ENCODE results near the gene DISC1.
"Not testable (repeated sequence)": the region's sequence is repeated elsewhere in the genome, so short reads cannot be mapped to it uniquely, and the experiment has no call there.

The DISC1 gene

GRCh38 chr1:231735941-231736340, 109.4 kb downstream of the DISC1 start:
- no peak for DNase-seq

GRCh38 chr1:231736464-231736863, 109.9 kb downstream of the DISC1 start:
- DNase-seq: no peak

GRCh38 chr1:231738554-231738953, 112.0 kb downstream of the DISC1 start:
- DNase-seq: no peak

- DNase-seq: no peak
These were observed 117.4 kb downstream of the DISC1 start for GRCh38 chr1:231743966-231744365.

GRCh38 chr1:231748760-231749415, 122.3 kb downstream of the DISC1 start:
- no peak for DNase-seq

GRCh38 chr1:231750296-231750695, 123.7 kb downstream of the DISC1 start:
- no peak for DNase-seq

- no peak for DNase-seq
These were observed 124.3 kb downstream of the DISC1 start for GRCh38 chr1:231750818-231751362.

GRCh38 chr1:231751415-231751814, 124.8 kb downstream of the DISC1 start:
- DNase-seq: no peak

GRCh38 chr1:231753313-231753712, 126.7 kb downstream of the DISC1 start:
- no peak for DNase-seq

- peak; percentile 75 to 86 for DNase-seq
These were observed 130.5 kb downstream of the DISC1 start for GRCh38 chr1:231757101-231757404.

- no peak for DNase-seq
These were observed 131.2 kb downstream of the DISC1 start for GRCh38 chr1:231757759-231758158.

- no peak for DNase-seq
These were observed 134.7 kb downstream of the DISC1 start for GRCh38 chr1:231761252-231761651.

GRCh38 chr1:231761747-231762541, 135.4 kb downstream of the DISC1 start:
- DNase-seq: no peak

- peak in 1 of 2 experiments; percentile 4 for DNase-seq
These were observed 136.9 kb downstream of the DISC1 start for GRCh38 chr1:231763456-231763855.

- not testable (repeated sequence) for DNase-seq
These were observed 139.2 kb downstream of the DISC1 start for GRCh38 chr1:231765825-231766224.

GRCh38 chr1:231767471-231767870, 140.9 kb downstream of the DISC1 start:
- DNase-seq: no peak

GRCh38 chr1:231768416-231768815, 141.8 kb downstream of the DISC1 start:
- DNase-seq: no peak

- DNase-seq: no peak
These were observed 144.1 kb downstream of the DISC1 start for GRCh38 chr1:231770506-231771175.

GRCh38 chr1:231774719-231775335, 148.2 kb downstream of the DISC1 start:
- peak; percentile 73 to 75 for DNase-seq

- no peak for DNase-seq
These were observed 149.6 kb downstream of the DISC1 start for GRCh38 chr1:231776010-231776756.

GRCh38 chr1:231776757-231777062, 150.1 kb downstream of the DISC1 start:
- no peak for DNase-seq

GRCh38 chr1:231778009-231778719, 151.6 kb downstream of the DISC1 start:
- DNase-seq: peak; percentile 21 to 46

All from Kasumi-1 (cell line).